Vein endothelial cell (primary cell): ENCODE data around the gene ABCA2. TPM values are rescaled to one million over a fixed set of nuclear protein-coding genes. Genes with fewer than 3 reads are reported as not detected.

Source experiments
- total RNA-seq: library from RNA; depleted of rRNA; stranded (reverse); fragments of >200 nt; gene quantifications from 2 replicates; pipeline ENCODE4 v1.2.3, GENCODE V29; 2012

Gene ABCA2
- total RNA-seq: 12.4 and 18.6 TPM in 2 replicates

GRCh38 chr9:137027369-137028262, at the start of gene ABCA2:
ABCA2 (minus strand) TSS chr9:137028237; CDS start chr9:137028140, 97 bp downstream.

GRCh38 chr9:137077010-137077747, 49.1 kb upstream of the ABCA2 start, which contains the start of gene UAP1L1:
UAP1L1 (plus strand) TSS chr9:137077517; CDS start chr9:137077533, 16 bp downstream.

GRCh38 chr9:137070201-137070905, 42.3 kb upstream of the ABCA2 start, which contains the start of gene SAPCD2:
SAPCD2 (minus strand) TSS chr9:137070557; CDS start chr9:137070460, 97 bp downstream.

GRCh38 chr9:137053944-137054931, 26.2 kb upstream of the ABCA2 start, which contains the start of gene ENTPD2:
ENTPD2 (minus strand) TSS chr9:137054061; CDS start chr9:137053997, 64 bp downstream.

GRCh38 chr9:137046088-137046787, 18.2 kb upstream of the ABCA2 start, which contains the start of gene NPDC1:
NPDC1 (minus strand) TSS chr9:137046177; CDS start chr9:137045989, 188 bp downstream.

GRCh38 chr9:137031904-137032640, 4.0 kb upstream of the ABCA2 start, which contains the start of gene FUT7:
FUT7 (minus strand) TSS chr9:137032088; CDS start chr9:137031991, 97 bp downstream.

GRCh38 chr9:136996361-136997292, 31.4 kb downstream of the ABCA2 start, which contains the start of gene CLIC3:
CLIC3 (minus strand) TSS chr9:136996568; CDS start chr9:136996543, 25 bp downstream.

GRCh38 chr9:136991993-136992818, 35.8 kb downstream of the ABCA2 start, which contains the start of gene PAXX:
PAXX (plus strand) TSS chr9:136992422; CDS start chr9:136992444, 22 bp downstream.

GRCh38 chr9:136982232-136983051, 45.6 kb downstream of the ABCA2 start, which contains the start of gene LCNL1:
LCNL1 (plus strand) TSS chr9:136982993; CDS start chr9:136983587, 594 bp downstream.

GRCh38 chr9:136977223-136977622, 50.8 kb downstream of the ABCA2 start, which contains the start of gene PTGDS:
PTGDS (plus strand) TSS chr9:136977504; CDS start chr9:136977579, 75 bp downstream.

Other genes starting within 250 kb of the ABCA2 start
- 51.0 and 63.0 TPM in 2 replicates for gene TMEM141, start 236.9 kb downstream of the ABCA2 start, total RNA-seq
- 0.19 and 0.65 TPM in 2 replicates for gene CCDC183, start 231.9 kb downstream of the ABCA2 start, total RNA-seq
- gene RABL6, start 220.3 kb downstream of the ABCA2 start, total RNA-seq: 94.1 and 98.4 TPM in 2 replicates
- gene AJM1, start 185.8 kb downstream of the ABCA2 start, total RNA-seq: 0.65 and 0.67 TPM in 2 replicates
- gene PHPT1, start 178.8 kb downstream of the ABCA2 start, total RNA-seq: 77.7 and 106 TPM in 2 replicates
- 0.98 and 1.4 TPM in 2 replicates for gene MAMDC4, start 175.9 kb downstream of the ABCA2 start, total RNA-seq
- 253 and 286 TPM in 2 replicates for gene EDF1, start 161.9 kb downstream of the ABCA2 start, total RNA-seq
- gene TRAF2, start 141.7 kb downstream of the ABCA2 start, total RNA-seq: 11.8 and 13.9 TPM in 2 replicates
- gene FBXW5, start 83.5 kb downstream of the ABCA2 start, total RNA-seq: 180 and 181 TPM in 2 replicates
- 0.33 and 0.76 TPM in 2 replicates for gene C8G, start 83.0 kb downstream of the ABCA2 start, total RNA-seq
- gene LCN12, start 76.0 kb downstream of the ABCA2 start, total RNA-seq: 0.29 TPM in 1 of 2 replicates, not detected in the other
- gene PTGDS, start 50.7 kb downstream of the ABCA2 start, total RNA-seq: not detected in 2 replicates
- not detected in 2 replicates for gene LCNL1, start 45.2 kb downstream of the ABCA2 start, total RNA-seq
- 14.6 and 19.6 TPM in 2 replicates for gene PAXX, start 35.8 kb downstream of the ABCA2 start, total RNA-seq
- 0.29 and 0.33 TPM in 2 replicates for gene CLIC3, start 31.7 kb downstream of the ABCA2 start, total RNA-seq
- gene FUT7, start 3.9 kb upstream of the ABCA2 start, total RNA-seq: not detected in 2 replicates
- gene NPDC1, start 17.9 kb upstream of the ABCA2 start, total RNA-seq: 52.6 and 64.7 TPM in 2 replicates
- not detected in 2 replicates for gene ENTPD2, start 25.8 kb upstream of the ABCA2 start, total RNA-seq
- gene SAPCD2, start 42.3 kb upstream of the ABCA2 start, total RNA-seq: 11.1 and 14.7 TPM in 2 replicates
- gene UAP1L1, start 49.3 kb upstream of the ABCA2 start, total RNA-seq: 19.9 and 21.5 TPM in 2 replicates
- gene MAN1B1, start 58.7 kb upstream of the ABCA2 start, total RNA-seq: 65.8 and 69.2 TPM in 2 replicates
- gene DPP7, start 86.5 kb upstream of the ABCA2 start, total RNA-seq: 70.4 and 103 TPM in 2 replicates
- 0.10 TPM in 1 of 2 replicates, not detected in the other for gene GRIN1, start 110.9 kb upstream of the ABCA2 start, total RNA-seq
- gene LRRC26, start 141.8 kb upstream of the ABCA2 start, total RNA-seq: not detected in 2 replicates
- gene TMEM210, start 143.8 kb upstream of the ABCA2 start, total RNA-seq: not detected in 2 replicates
- gene ANAPC2, start 160.3 kb upstream of the ABCA2 start, total RNA-seq: 30.1 and 37.6 TPM in 2 replicates
- 102 and 108 TPM in 2 replicates for gene SSNA1, start 160.4 kb upstream of the ABCA2 start, total RNA-seq
- 9.9 and 10.8 TPM in 2 replicates for gene TPRN, start 172.5 kb upstream of the ABCA2 start, total RNA-seq
- 27.1 and 28.9 TPM in 2 replicates for gene TMEM203, start 177.4 kb upstream of the ABCA2 start, total RNA-seq
- gene NDOR1, start 177.5 kb upstream of the ABCA2 start, total RNA-seq: 8.3 and 8.8 TPM in 2 replicates
- gene RNF208, start 194.0 kb upstream of the ABCA2 start, total RNA-seq: 0.19 and 0.65 TPM in 2 replicates
- 0.65 and 0.67 TPM in 2 replicates for gene CYSRT1, start 196.9 kb upstream of the ABCA2 start, total RNA-seq
- gene RNF224, start 199.3 kb upstream of the ABCA2 start, total RNA-seq: under 0.01 and 0.19 TPM in 2 replicates
- not detected in 2 replicates for gene SLC34A3, start 202.7 kb upstream of the ABCA2 start, total RNA-seq
- 199 and 241 TPM in 2 replicates for gene TUBB4B, start 213.1 kb upstream of the ABCA2 start, total RNA-seq
- gene STPG3, start 223.0 kb upstream of the ABCA2 start, total RNA-seq: not detected in 2 replicates
- 73.9 and 77.1 TPM in 2 replicates for gene NELFB, start 227.1 kb upstream of the ABCA2 start, total RNA-seq
- gene TOR4A, start 249.5 kb upstream of the ABCA2 start, total RNA-seq: 58.3 and 77.4 TPM in 2 replicates